ENCODE data around the gene MYLK. TPM values are rescaled to one million over a fixed set of nuclear protein-coding genes. Genes with fewer than 3 reads are reported as not detected.

Gene MYLK
- total and polyA plus RNA-seq, 2 of the 4 experiments (the other 2 are of a cell fraction), result 299 to 484 TPM

- Histone ChIP-seq H2BK20ac (ENCODE audit: low read depth, low read length) (peak overlapping the region; percentile 90), H2BK120ac (ENCODE audit: low read depth, low read length) (peak overlapping the region; percentile 82), H3K27me3 (ENCODE audit: control insufficient read depth, insufficient read depth, low read length) (no peaks in the 10 kb centered on the region), H2AFZ (replicated peaks; ENCODE audit: low read length, poor library complexity) (peak overlapping the region; percentile 69), H3K79me1 (ENCODE audit: low read depth in 1 of 2, low read length in 2 of 2) (peaks cover 41 to 85% of the 10 kb centered on the region in 2 experiments), H3K9me1 (ENCODE audit: insufficient read depth, low read length) (peaks cover 23% of the 10 kb centered on the region), H3K4me1 (ENCODE audit: control insufficient read depth, insufficient read depth, low read length) (peaks cover 16% of the 10 kb centered on the region), H3K4me3 (ENCODE audit: insufficient read depth, low read depth, low read length) (no peak overlapping the region; the same call in 1 of the 2 replicates), H4K8ac (ENCODE audit: low read depth in 2 of 2, low read length in 2 of 2) (peak overlapping the region; percentile 15 to 65; a peak in 3 of 4 replicates), H3K4ac (ENCODE audit: low read depth, low read length) (peak overlapping the region; percentile 81), H2AK9ac (replicated peaks; ENCODE audit: low read depth, low read length, poor library complexity) (peak overlapping the region; percentile 86), H4K5ac (ENCODE audit: low read depth, low read length) (peak overlapping the region; percentile 58), H2AK5ac (ENCODE audit: low read depth, low read length) (peak overlapping the region; percentile 79; the same call in 1 of the 2 replicates), H3K4me2 (ENCODE audit: low read depth, low read length) (peak overlapping the region; percentile 7; the same call in 1 of the 2 replicates), H4K20me1 (ENCODE audit: insufficient read depth, low read length) (no peaks in the 10 kb centered on the region), H3K18ac (ENCODE audit: low read depth, low read length) (peak overlapping the region; percentile 55), H3K14ac (replicated peaks; ENCODE audit: low read depth, low read length) (peak overlapping the region; percentile 85), H3K9me3 (ENCODE audit: control insufficient read depth, insufficient read depth, low read length) (no peaks in the 10 kb centered on the region), H4K91ac (ENCODE audit: insufficient read depth, low read depth, low read length) (peak overlapping the region; percentile 79), H2BK15ac (ENCODE audit: low read depth, low read length) (peak overlapping the region; percentile 40; the same call in 2 of the 3 replicates), H3K36me3 (ENCODE audit: control insufficient read depth, insufficient read depth, low read length) (peaks cover 50% of the 10 kb centered on the region), H2BK5ac (ENCODE audit: low read depth, low read length, poor library complexity, severe bottlenecking) (peak overlapping the region; percentile 38), H3K23ac (ENCODE audit: low read depth, low read length) (peak overlapping the region; percentile 76), H3K9ac (ENCODE audit: low read depth, low read length) (peak overlapping the region; percentile 50; the same call in 1 of the 2 replicates), H3K56ac (ENCODE audit: extremely low read depth, insufficient read depth, low read length) (no peak overlapping the region), H3K27ac (ENCODE audit: insufficient read depth, low read length) (peak overlapping the region; percentile 39)
- TF ChIP-seq MXI1 (IDR thresholded peaks at IDR 0.05; ENCODE audit: borderline replicate concordance, low read depth, low read length), result 0 out of 2 replicates have a peak, but pooled peaks have one; percentile 27
- no peak for TF ChIP-seq MAZ (IDR thresholded peaks at IDR 0.05; ENCODE audit: borderline replicate concordance, low read depth, low read length)
- intact Hi-C loops (cut with micrococcal nuclease), result no loop called here
- ChIA-PET POLR2A (ENCODE audit: unreplicated experiment) (no interaction called here), CTCF (interaction anchor here (0.6 to 1.2 kb wide), 3 partner anchors 8 to 13 kb away, joined by 3 to 4 read pairs (median 4); no protein-coding TSS in a partner anchor)
- 29% methylated on average over 17 of the region's 22 CpGs; no CpG with 5 or more reads in 1 of the 2 experiments for WGBS, 2 experiments (ENCODE audit: extremely low coverage in 2 of 2, insufficient read length in 1 of 2)
- in situ Hi-C loops (cut with MboI; ENCODE audit: low sequenced_read_pairs), result no loop called here
- BruUV-seq (replicated peaks), result no TSS peak
- ATAC-seq (ENCODE audit: low read depth) (peak; percentile 49), DNase-seq (peak; percentile 56)
- dilution Hi-C loops (cut with HindIII; ENCODE audit: low sequenced_read_pairs, unreplicated experiment), result no loop called here
These were observed 84.4 kb downstream of the MYLK start for GRCh38 chr3:123799544-123800361.

Data from IMR-90 (cell line).